HG03520 (cell line): ENCODE measurements around the gene DEFB129.
"Not testable (repeated sequence)": the region's sequence is repeated elsewhere in the genome, so short reads cannot be mapped to it uniquely, and the experiment has no call there.

Experiments used
- ATAC-seq: cut with Tn5 transposase; IDR thresholded peaks from one replicate; pipeline ENCODE4 v1.9.1; 2021; ENCODE audit warnings: mild to moderate bottlenecking, moderate library complexity; ENCODE audit not compliant: unreplicated experiment

DEFB129 gene

DNA sequence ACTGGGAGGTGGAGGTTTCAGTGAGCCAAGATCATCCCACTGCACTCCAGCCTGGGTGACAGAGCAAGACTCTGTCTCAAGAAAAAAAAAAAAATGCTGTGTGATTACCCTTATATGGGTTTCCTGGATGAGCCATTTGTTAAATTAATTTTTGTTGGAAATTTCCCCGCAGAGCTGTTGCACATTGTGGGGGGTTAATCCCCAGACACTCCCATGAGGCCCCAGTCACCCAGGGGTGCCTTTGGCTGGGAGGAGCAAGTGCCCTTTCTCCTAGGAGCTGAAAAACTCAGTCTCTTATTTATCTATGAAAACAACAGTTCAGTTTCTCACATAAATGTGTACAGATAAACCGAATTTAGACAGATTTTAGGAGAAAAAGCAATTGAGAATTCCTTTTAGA lies 25.7 kb downstream of the DEFB129 start:
- no peak for ATAC-seq

DNA sequence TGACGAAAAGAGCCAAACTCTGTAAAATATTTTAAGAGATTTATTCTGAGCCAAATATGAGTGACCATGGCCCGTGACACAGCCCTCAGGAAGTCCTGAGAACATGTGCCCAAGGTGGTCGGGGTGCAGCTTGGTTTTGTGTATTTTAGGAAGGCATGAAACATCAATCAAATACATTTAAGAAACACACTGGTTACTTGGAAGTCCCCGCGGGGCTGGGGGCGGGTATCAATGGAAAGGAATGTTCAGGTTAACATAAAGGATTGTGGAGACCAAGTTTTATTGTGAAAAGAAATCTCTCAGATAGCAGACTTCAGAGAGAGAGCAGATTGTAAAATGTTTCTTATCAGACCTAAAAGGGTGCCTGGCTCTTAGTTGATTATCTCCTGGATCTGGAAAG lies 26.4 kb downstream of the DEFB129 start:
- not testable (repeated sequence) for ATAC-seq

DNA sequence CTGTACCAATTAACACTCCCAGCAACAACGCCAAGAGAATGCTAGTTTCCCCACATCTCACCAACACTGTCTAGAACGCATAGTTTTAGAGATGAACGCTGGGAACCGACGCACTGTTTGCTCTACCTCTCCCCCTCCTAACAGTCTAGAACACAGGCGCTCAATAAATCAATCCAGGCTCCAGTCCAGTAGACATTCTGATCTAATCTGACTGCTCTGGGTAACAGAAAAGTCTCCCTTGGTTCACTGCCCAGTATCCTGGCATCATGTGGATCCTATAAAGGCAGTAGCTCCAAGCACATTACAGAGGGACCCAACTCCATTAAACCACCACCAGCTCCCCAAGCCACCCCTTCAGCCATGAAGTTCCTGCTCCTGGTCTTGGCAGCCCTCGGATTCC lies 30.4 kb downstream of the DEFB129 start, which contains the start of gene DEFB132:
Gene DEFB132 (plus strand): TSS at position 306 of the 400 bp plus-strand sequence. CDS start 55 bp downstream, at position 361.
- ATAC-seq: no peak

DNA sequence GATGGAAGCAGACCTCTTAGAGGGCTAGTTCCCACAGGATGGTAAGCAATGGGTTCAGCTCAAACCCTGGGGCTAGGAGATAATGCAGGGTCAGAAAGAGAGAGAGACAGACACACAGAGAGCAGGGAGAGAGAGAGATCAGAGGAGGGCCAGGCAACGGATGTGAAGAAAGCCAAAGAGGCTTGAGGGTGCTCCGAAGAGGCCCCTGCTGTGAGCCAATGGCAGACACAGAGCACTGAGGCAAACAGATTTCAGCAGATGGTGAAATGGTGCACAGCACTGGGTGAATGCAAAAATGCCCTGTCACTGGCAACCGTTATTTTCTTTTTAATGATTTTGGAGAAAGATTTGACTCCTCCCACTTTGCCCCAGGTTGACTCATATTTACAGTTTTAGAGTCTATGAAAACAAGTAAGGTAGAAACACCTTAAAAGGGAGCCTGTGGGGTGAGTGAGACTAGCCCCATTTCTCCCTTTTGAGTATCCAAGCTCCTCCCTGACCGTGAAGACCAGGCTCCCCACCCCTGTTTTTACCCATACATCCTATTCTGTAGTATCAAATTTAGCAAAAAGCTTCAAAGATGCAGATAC lies 31.3 kb downstream of the DEFB129 start:
- ATAC-seq: no peak

DNA sequence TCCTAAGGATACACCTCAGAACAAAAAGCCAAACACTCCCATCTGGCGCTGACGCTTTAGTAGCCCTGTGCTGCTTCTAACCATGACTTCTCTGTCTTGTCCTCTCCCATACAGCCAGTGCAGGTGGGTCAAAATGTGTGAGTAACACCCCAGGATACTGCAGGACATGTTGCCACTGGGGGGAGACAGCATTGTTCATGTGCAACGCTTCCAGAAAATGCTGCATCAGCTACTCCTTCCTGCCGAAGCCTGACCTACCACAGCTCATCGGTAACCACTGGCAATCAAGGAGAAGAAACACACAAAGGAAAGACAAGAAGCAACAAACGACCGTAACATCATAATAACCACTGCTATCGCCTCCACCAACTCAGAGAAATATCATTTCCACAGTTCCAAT lies 31.9 kb downstream of the DEFB129 start:
- no peak for ATAC-seq

DNA sequence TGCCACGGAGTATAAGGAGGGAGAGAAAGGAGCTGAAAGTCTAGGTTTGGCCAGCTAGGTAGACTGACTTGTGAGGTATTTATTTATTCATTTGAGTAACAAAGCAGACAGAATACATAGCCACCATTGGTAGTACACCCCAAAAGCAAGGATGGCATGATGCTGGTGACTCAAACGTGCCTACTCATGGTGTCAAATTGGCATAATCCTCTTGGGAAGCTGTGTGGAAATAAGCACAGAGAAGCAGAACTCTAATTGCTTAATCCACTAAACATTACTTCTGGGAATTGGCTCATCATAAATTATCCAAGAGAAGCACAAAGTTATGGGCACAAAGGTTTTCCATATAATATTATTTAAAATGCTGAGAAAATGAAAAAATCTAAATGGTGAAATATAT lies 32.9 kb downstream of the DEFB129 start:
- ATAC-seq: no peak

DNA sequence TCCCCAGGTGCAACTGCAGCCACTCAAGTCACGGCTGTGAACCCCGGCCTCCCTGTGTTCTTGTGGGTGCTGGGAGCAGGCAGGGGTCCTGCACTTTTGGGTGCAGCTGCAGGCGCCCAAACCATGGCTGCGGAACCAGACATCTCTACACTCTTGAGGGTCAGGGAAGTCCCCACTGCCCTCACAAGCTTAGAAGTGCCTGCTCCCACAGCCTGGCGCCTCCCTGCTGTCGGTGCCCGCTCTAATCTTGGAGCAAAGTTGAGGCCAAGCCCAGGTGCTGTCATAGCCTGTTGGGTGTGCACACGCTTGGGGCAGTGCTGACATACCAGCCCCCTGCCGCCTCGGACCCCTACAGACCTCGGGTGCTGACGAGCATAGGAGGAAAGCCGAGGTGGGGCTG lies 36.6 kb downstream of the DEFB129 start:
- no peak for ATAC-seq

DNA sequence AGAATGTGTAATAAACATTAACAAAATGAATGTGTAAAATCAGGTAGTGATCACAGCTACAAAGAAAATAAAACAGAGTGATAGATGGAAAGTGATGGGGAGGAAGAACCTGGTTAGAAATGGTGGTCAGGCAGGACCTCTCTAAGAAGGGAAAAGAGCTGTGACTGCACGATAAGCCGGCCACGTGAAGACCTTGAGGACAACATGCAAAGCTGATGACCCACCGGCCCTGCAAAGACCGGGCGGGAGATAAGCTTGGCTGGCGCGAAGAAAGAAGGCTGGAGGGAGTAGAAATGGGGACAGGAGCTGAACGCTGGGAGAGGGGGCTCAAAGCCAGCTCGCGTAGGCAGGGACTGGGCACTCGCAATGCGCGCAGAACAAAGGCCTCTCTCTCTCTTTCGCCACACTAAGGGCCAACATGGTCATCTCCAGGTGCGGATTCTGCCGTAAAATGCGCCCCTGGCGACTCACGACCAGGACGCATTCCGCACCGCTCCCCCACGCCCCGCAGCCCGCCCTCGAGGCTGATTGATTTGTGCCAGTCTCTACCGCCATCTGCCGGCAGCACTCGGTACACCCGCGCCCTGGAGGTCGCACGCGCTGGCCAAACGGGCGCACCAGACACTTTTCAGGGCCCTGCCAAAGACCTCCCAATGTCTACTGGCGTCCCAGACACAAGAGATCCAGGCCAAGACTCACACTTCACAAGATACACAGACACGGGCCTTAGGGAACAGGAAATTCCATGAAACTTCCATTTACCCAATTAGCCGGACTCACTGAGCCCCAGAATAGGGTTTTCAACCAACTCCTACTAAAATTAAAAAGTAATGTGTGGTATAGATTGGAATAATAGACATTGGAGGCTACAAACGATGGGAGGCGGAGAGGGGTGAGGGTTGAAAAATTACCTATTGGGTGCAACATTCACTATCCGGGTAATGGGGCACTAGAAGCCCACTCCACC lies 39.8 kb downstream of the DEFB129 start:
- no peak for ATAC-seq

DNA sequence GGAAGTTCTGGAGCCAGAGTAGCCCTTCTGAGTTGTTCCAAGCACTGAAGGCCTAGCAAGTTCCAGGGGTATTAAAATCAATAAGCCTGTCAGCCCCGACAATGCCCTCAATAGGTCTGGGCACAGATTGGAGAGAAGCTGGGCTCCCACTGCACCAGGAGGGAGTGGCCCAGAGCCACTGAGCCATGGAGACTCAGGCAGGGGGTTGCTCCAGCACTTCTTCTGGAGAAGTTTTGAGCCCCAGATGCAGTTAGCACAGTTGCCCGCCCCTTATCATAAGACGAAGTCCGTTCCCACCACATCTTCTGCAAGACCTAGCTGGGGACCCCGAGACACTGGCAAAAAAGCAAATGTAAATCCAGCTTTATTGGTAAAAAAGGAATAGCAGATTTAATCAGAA lies 43.5 kb downstream of the DEFB129 start:
- no peak for ATAC-seq

DNA sequence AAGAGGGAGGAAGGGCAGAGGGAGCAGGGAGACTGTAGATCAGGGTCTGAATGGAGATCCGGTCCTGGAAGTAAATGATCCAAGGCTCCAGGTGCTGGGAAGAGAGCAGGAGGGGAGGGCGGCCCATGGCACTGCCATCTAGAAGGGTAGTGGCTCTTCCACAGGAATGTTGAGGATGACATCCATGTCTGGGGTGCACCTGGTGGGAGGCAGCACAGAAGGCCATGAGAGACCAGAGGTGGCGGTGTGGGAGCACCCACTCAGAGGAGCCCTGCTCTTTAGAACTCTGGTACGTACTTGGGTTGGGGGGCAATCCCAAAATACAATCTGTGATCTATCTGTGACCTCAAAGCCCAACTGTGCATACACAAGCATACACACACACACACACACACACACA lies 44.0 kb downstream of the DEFB129 start:
- no peak for ATAC-seq

DNA sequence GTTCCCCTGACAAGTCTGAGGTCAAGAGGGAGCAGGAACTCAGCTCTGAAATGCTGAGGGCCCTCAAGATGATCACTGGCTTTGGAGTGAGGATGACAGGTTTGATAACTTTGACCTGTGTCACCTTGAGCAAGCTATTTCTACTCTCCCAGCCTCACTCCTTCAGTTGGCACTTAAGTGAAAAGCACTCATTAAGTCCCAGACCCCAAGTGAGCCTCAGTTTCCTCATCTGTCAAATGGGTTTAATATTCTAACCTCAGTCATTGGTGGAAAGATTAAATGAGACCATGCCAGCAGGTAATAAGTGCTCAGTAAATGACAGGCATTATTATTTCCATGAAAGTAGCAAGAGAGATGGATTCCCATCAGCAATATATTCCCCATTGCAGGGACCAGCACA lies 44.5 kb downstream of the DEFB129 start:
- no peak for ATAC-seq

DNA sequence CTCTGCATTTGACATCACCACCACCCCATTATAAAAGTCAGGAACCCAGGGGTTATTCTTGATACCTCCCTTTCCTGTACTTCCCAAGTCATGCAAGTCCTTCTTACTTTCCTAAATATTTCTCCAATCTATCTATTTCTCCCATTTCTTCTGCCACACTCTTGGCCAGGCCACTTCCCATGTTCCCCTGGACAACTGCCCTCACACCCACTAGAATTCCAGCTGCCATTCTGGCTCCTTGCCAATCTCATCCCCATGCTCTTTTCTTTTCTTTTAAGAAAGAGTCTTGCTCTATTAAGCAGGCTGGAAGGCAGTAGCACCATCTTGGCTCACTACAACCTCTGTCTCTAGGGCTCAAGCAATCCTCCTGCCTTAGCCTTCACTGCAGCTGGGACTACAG lies 45.7 kb downstream of the DEFB129 start:
- ATAC-seq: no peak

DNA sequence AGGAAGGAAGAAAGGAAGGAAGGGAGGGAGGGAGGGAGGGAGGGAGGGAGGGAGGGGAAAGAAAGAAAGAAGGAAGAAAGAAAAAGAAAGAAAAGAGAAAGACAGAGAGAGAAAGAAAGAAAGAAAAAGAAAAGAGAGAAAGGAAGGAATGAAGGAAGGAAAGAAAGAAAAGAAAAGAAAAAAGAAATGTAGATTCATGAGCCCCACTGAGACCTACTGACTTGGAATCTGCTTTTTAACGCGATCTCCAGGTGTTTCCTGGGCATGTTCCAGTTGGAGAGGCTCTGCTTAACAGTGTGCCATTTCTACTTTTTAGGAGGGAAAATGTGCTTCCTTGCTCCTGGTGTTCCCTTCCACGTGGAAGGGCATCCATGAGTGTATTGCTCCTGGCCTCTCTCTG lies 46.8 kb downstream of the DEFB129 start:
- ATAC-seq: no peak

DNA sequence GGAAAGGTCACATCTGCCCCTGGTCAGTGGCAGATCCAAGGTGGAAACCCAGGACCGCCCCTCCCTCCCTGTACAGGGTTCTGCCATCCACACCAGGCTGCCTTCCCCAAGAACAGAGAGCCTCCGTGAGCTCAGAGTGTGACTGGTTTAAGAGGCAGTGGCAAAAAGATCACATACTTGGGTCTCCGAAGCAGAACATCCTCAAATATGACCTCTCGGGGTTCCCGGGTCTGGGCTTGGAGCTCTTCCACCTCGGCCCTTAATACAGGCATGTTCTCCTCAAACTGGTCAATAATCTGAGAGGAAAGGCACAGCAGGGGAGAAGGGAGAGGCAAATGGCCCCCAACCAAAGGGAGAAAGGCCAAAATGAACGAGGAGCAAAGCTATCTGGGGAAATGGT lies 48.7 kb downstream of the DEFB129 start:
- ATAC-seq: no peak

DNA sequence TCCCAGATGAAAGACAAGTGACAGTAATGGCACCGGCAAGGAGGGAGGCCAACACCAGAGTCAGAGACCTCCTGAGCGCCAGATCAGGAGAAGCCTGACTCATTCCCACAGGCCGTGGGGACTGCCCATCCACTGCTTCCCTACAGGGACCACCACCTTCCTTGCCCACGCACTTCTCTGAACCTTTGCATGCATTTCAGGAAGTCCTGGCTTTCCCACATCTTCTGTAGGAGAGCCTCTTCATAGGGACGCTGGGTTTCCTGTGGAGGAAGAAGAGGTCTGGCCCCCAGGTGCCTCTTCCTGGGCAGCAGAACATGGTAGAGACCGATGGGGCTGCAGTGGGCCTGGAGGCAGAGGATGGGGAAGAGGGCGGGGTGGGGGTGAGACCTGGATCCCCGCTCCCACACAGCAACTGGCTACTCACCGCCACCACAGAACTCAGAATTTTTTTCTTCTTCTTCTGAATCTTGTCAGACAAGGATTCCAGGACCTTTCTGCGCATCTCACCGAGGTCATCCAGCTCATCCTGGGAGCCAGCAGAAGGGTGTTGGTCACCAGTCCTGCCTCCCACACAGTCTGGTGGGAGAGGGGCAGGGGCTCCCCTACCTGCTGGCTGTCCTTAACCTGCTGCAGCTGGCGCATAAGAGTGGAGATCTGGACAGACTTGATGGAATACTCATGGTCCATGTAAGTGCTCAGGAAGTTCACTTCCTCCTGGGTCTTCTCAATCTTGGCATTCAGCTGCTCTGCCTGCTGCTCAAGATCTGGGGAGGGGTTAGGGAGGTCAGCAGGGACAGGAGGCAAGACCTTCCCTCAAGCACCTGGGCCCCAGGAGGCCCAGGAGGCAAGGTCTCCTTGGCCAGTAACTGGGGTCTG lies 49.8 kb downstream of the DEFB129 start:
- ATAC-seq: no peak

DNA sequence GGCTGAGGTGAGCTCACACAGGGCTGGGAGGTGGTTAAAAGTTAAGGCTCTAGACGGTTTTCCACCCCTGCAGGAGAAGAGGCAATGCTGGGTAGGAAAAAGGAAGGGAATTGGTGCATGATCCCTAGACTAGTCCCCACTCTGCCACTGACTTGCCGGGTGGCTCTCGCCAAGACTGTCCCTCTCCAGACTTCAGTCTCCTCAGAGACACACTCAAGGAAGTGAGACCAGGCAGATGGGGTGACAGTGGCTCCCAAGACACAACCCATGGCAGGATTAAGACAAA lies 50.4 kb downstream of the DEFB129 start:
- ATAC-seq: no peak

DNA sequence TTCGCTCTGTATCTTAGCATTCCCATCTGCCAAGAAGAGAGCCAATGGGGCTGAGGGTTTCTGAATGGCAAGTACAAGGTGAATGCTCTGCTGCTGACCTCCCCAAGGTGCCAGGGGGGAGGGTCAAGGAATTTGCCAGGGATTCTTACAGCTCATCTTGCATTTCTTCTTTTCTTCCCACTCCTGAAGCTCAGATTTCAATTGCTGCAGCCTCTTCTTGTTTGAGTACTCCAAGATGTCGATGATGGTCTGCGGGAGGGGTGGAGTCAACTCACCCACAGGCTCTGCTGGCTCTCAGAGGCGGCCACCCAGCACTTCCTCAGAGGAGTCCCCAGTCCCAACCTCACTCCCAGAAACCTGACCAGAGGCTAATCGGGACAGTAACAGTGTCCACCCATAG lies 51.1 kb downstream of the DEFB129 start:
- ATAC-seq: no peak

DNA sequence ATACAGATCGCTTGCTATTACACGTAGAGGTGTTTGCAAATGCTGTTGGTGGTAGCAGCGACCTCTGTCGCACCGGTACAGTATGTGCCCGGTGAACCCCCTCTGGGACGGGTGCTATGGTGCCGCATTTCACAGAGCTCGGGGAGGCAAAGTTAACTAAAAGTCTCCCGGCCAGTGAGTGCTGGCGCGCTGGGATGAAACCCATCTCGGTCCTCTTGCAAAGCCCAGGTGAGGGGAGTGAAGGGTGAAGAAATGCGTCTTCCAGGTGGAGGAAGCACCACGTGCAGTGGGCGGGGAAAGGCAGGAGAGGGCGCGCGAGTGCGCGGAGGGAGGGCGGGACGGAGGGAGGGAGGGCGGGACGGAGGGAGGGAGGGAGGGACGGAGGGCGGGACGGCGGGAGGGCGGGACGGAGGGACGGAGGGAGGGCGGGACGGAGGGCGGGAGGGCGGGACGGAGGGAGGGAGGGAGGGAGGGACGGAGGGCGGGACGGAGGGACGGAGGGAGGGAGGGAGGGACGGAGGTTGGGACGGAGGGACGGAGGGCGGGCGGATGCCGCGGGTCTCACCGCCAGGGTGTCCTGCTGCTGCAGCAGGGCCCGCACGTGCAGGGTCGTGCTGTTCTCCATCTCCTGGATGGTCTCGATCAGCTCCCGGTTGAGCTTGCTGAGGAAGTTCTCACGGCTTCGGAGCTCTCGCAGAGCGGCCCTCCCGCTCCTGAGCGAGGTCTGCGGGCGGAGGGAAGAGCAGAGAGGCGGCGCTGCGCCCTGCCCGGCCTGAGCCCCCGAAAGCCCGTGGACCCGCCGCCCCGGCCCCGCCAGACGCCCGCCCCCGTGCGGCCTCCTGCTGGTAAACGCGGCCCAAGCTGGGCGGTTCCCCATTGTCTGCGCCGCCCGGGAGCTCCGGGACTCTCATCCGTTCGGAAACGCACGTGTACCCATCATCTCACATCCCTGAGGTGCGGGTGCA lies 51.8 kb downstream of the DEFB129 start:
- no peak for ATAC-seq
